ENCODE results near the gene HAUS1. TPM values are rescaled to one million over a fixed set of nuclear protein-coding genes. Genes with fewer than 3 reads are reported as not detected.
"Not testable (repeated sequence)": the region's sequence is repeated elsewhere in the genome, so short reads cannot be mapped to it uniquely, and the experiment has no call there.

The HAUS1 gene
- total RNA-seq, 2 experiments from 2014 or later: 61.1 to 66.3 TPM

- Mint-ChIP-seq H3K36me3 (peaks cover 45% of the 10 kb centered on the region), H3K9me3 (no peaks in the 10 kb centered on the region), H3K27ac (no peak overlapping the region), H3K4me1 (peaks cover 12% of the 10 kb centered on the region), H3K4me3 (no peak overlapping the region), H3K27me3 (no peaks in the 10 kb centered on the region)
- DNase-seq: no peak
These were observed 9.6 kb downstream of the HAUS1 start for GRCh38 chr18:46113751-46114150.

GRCh38 chr18:46126625-46127024 lies 22.4 kb downstream of the HAUS1 start:
- not testable (repeated sequence) for H3K27me3 Mint-ChIP-seq, H3K4me3 Mint-ChIP-seq, H3K27ac Mint-ChIP-seq, H3K9me3 Mint-ChIP-seq, DNase-seq, H3K4me1 Mint-ChIP-seq
- peaks cover 15% of the 10 kb centered on the region for H3K36me3 Mint-ChIP-seq

- Mint-ChIP-seq H3K4me3 (no peak overlapping the region), H3K27me3 (no peaks in the 10 kb centered on the region), H3K9me3 (no peaks in the 10 kb centered on the region), H3K4me1 (no peaks in the 10 kb centered on the region), H3K27ac (peak overlapping the region; percentile 9), H3K36me3 (peaks cover 10% of the 10 kb centered on the region)
- DNase-seq: no peak
These were observed 25.9 kb downstream of the HAUS1 start for GRCh38 chr18:46130061-46130460.

DNA sequence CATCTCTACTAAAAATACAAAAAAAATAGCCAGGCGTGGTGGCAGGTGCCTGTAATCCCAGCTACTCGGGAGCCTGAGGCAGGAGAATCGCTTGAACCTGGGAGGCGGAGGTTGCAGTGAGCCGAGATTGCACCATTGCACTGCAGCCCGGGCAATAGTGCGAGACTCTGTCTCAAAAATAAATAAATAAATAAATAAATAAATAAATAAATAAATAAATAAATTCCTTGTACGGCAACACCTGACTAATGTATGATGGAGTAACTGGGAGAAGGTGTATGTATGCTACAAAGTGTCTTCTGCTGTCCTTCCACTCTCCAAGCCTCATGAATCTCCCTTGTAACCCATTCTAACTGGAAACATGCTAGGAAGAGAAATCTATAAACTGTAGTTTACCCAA lies 26.4 kb downstream of the HAUS1 start:
- not testable (repeated sequence) for H3K4me3 Mint-ChIP-seq, H3K27me3 Mint-ChIP-seq, H3K9me3 Mint-ChIP-seq, H3K27ac Mint-ChIP-seq, DNase-seq, H3K4me1 Mint-ChIP-seq, H3K36me3 Mint-ChIP-seq

DNA sequence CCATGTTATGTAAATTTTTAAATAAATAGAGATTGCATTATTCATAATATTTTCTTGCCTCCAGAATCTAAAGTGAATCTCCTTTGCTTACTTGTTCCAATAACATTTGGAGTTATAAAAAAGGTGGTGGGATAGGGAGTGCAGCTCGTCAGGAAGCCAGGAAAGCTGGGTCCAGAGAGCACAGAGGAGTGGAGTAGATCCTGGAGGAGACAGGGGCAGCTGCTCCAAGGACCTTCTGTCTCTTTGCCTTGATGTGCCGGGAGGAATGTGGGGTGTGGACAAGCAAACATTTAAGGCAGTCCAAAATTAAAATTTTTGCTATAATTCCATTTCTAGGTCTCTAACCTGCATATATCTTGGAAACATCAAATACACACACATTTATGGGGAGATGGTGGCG lies 29.3 kb downstream of the HAUS1 start:
- no peak for DNase-seq
- no peaks in the 10 kb centered on the region for H3K27me3 Mint-ChIP-seq
- H3K36me3 Mint-ChIP-seq: peaks cover 3% of the 10 kb centered on the region
- H3K9me3 Mint-ChIP-seq: no peaks in the 10 kb centered on the region
- no peaks in the 10 kb centered on the region for H3K4me1 Mint-ChIP-seq
- H3K27ac Mint-ChIP-seq: no peak overlapping the region
- H3K4me3 Mint-ChIP-seq: no peak overlapping the region

GRCh38 chr18:46134920-46135675 lies 30.9 kb downstream of the HAUS1 start:
- DNase-seq: no peak
- no peak overlapping the region for H3K4me3 Mint-ChIP-seq

DNA sequence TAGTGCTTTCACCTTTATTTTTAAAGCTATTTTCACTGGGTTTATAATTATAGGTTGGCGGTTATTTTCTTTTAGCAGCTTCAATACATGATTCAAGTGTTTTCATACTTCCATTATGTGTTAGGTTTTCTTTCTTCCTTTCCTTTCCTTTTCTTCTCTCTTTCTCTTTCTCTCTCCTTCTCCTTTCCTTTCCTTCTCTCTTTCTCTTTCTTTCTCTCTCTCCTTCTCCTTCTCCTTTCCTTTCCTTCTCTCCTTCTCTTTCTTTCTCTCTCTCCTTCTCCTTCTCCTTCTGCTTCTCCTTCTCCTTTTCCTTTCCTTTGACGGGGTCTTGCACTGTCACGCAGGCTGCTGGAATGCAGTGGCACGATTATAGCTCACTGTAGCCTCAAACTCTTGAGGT lies 36.0 kb downstream of the HAUS1 start:
- H3K27me3 Mint-ChIP-seq: no peaks in the 10 kb centered on the region
- H3K9me3 Mint-ChIP-seq: no peaks in the 10 kb centered on the region
- no peak overlapping the region for H3K27ac Mint-ChIP-seq
- H3K36me3 Mint-ChIP-seq: no peaks in the 10 kb centered on the region
- no peak for DNase-seq
- H3K4me1 Mint-ChIP-seq: no peaks in the 10 kb centered on the region
- H3K4me3 Mint-ChIP-seq: no peak overlapping the region

More at GRCh38 chr18:46134920-46135675, 30.9 kb downstream of the HAUS1 start:
- Mint-ChIP-seq H3K27ac (no peak overlapping the region), H3K36me3 (peaks cover 3% of the 10 kb centered on the region), H3K4me1 (no peaks in the 10 kb centered on the region), H3K27me3 (no peaks in the 10 kb centered on the region), H3K9me3 (no peaks in the 10 kb centered on the region)

DNA sequence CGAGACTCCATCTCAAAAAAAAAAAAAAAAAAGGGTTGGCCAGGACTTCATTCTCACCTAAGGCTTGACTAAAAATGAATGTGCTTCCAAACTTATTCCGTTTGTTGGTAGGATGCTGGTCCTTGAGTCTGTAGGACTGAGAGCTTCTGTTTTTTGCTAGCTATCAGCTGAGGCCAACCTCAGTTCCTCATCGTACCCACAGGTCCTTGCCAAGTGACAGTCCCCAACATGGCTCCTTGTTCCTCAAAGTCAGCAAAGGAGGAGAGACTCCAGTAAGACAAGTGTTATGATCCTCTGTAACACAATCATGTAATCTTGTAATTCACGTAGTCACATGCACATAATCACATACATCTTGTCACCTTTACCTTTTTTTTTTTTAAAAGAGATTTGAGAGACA lies 37.0 kb downstream of the HAUS1 start:
- Mint-ChIP-seq H3K4me3 (no peak overlapping the region), H3K27me3 (no peaks in the 10 kb centered on the region), H3K9me3 (no peaks in the 10 kb centered on the region), H3K4me1 (no peaks in the 10 kb centered on the region), H3K36me3 (no peaks in the 10 kb centered on the region), H3K27ac (no peak overlapping the region)
- no peak for DNase-seq

GRCh38 chr18:46148810-46149209 lies 44.6 kb downstream of the HAUS1 start:
- Mint-ChIP-seq H3K4me1 (peaks cover 29% of the 10 kb centered on the region), H3K36me3 (no peaks in the 10 kb centered on the region), H3K27ac (no peak overlapping the region), H3K4me3 (no peak overlapping the region), H3K9me3 (no peaks in the 10 kb centered on the region), H3K27me3 (no peaks in the 10 kb centered on the region)
- peak; percentile 26 for DNase-seq

DNA sequence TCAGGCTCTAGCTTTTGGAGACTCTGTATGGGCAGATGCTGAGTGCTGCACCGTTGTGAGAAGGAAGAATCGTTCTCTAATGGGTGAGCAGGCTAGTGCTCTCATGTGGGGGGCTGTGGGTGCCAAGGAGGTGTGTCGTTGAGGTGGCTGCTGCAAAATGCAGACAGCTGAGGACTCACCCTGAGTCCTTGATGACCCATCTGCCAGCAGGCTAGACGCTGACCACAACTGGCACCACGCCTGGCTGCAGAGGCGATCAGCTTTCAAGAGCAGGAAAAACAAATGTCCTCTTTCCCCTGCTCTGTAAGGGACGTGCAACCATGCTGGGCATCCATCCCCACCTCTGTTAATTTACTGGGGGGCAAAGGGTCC lies 48.2 kb downstream of the HAUS1 start:
- Mint-ChIP-seq H3K27ac (no peak overlapping the region), H3K4me3 (no peak overlapping the region)

GRCh38 chr18:46152808-46153617 lies 48.8 kb downstream of the HAUS1 start:
- Mint-ChIP-seq H3K27me3 (no peaks in the 10 kb centered on the region), H3K4me3 (no peak overlapping the region), H3K27ac (no peak overlapping the region), H3K36me3 (peaks cover 9% of the 10 kb centered on the region), H3K9me3 (no peaks in the 10 kb centered on the region), H3K4me1 (peaks cover 67% of the 10 kb centered on the region)
- no peak for DNase-seq

More for the DNA sequence above, 48.2 kb downstream of the HAUS1 start:
- Mint-ChIP-seq H3K9me3 (no peaks in the 10 kb centered on the region), H3K4me1 (peaks cover 62% of the 10 kb centered on the region), H3K27me3 (no peaks in the 10 kb centered on the region), H3K36me3 (peaks cover 7% of the 10 kb centered on the region)
- no peak for DNase-seq

DNA sequence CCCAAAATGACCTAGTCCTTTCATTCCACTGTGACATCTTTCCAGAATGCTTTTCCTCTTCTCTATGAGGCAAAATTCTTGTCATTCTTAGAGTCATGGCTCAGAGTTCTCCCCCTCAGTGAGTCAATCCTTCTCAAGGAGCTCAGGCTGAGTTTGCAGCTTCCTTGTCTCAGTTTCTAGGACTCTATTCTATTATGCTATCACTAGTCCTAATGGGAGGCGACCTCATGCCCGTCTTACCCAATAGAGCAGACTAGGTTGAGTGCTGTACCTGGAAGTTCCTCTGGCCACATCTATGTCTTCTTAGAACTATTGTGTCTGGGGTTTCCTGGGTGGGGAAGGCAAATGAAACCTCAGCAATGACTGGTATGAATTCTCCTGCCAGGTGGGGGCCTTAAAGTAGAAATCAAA lies 51.5 kb downstream of the HAUS1 start:
- Mint-ChIP-seq H3K4me3 (peak overlapping the region; percentile 74), H3K27ac (peak overlapping the region; percentile 97), H3K9me3 (no peaks in the 10 kb centered on the region), H3K36me3 (peaks cover 9% of the 10 kb centered on the region), H3K27me3 (no peaks in the 10 kb centered on the region), H3K4me1 (peaks cover 66% of the 10 kb centered on the region)
- peak; percentile 72 for DNase-seq

DNA sequence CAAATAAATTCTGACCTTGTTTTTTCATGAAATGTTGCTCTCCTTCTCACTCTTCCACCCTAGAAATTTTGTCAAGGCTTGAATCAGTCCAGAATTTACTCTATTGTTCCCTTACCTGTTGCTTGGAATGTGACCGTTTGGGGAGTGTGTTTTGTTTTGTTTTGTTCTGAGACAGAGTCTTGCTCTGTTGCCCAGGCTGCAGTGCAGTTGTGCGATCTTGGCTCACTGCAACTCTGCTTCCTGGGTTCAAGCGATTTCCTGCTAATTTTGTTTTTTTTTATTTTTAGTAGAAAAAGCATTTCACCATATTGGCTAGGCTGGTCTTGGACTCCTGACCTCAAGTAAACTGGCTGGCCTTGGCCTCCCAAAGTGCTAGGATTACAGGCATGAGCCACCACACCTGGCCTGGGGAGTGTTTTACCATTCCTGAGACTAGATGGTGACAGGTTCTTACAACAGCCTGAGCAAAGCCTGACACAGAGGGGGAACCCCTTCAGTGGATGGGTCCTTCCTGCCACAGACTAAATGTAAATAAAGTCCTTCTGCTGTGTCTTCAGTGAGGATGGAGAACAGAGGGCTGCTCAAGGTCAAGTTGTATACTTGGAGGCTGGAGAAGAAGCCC lies 52.0 kb downstream of the HAUS1 start:
- H3K4me3 Mint-ChIP-seq: peak overlapping the region; percentile 74
- no peaks in the 10 kb centered on the region for H3K9me3 Mint-ChIP-seq
- peak; percentile 54 for DNase-seq
- H3K4me1 Mint-ChIP-seq: peaks cover 64% of the 10 kb centered on the region
- H3K27ac Mint-ChIP-seq: peak overlapping the region; percentile 97
- H3K27me3 Mint-ChIP-seq: no peaks in the 10 kb centered on the region
- H3K36me3 Mint-ChIP-seq: peaks cover 9% of the 10 kb centered on the region

- no peak for DNase-seq
- Mint-ChIP-seq H3K36me3 (peaks cover 9% of the 10 kb centered on the region), H3K4me1 (peaks cover 61% of the 10 kb centered on the region), H3K27me3 (no peaks in the 10 kb centered on the region), H3K9me3 (no peaks in the 10 kb centered on the region), H3K4me3 (peak overlapping the region; percentile 44), H3K27ac (peak overlapping the region; percentile 97)
These were observed 52.7 kb downstream of the HAUS1 start for GRCh38 chr18:46156843-46157242.

- Mint-ChIP-seq H3K4me3 (no peak overlapping the region), H3K4me1 (peaks cover 48% of the 10 kb centered on the region), H3K27ac (peak overlapping the region; percentile 12), H3K9me3 (no peaks in the 10 kb centered on the region), H3K27me3 (no peaks in the 10 kb centered on the region), H3K36me3 (peaks cover 9% of the 10 kb centered on the region)
- no peak for DNase-seq
These were observed 54.3 kb downstream of the HAUS1 start for GRCh38 chr18:46158499-46158898.

Data from activated naive CD8-positive, alpha-beta T cell treated with anti-CD3 and anti-CD28 coated beads for 36 hours (primary cell).